HG02623 (cell line): ENCODE results near the gene MACROD1.
"Not testable (repeated sequence)": the region's sequence is repeated elsewhere in the genome, so short reads cannot be mapped to it uniquely, and the experiment has no call there.

Source experiments
- ATAC-seq: cut with Tn5 transposase; IDR thresholded peaks from one replicate; pipeline ENCODE4 v1.9.1; 2021; ENCODE audit warnings: moderate library complexity; ENCODE audit not compliant: unreplicated experiment

MACROD1 gene

DNA sequence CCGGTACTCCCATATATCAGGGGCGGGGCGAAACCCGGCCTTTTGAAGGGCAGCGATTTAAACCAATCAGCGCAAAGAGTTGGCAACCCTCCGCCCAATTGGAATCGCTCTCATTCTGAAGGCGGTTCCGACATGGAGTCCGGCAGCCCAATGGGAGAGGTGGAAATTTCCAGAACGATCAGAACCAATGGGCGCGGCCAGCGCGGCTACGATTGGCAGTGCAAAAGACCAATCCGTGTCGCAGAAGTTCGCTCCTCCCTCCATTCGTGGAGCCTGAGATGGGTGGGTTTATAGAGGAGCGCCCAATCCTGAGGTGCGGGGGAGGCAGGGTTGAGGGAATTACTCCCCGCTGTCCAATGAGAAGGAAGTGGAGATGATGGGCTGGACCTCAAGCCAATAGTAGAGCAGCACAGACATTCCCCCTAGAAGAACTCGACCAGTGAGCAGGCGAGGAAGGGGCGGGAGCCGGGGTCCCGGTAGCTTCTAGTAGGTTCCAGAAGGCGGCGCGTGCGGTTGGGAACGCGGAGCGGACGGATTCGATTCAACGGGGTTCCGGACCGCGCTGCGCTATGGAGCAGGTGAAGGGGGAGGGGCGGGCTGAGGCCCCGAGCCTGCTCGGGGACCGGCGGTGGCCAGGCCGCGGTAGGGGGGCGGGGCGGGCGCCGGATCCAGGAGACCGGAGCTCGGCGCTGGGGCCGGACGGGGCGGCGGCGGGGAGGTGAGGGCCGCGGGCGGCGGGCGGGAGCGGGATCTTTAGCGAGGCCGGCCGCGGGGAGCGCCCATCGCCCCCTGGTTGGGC lies 20.0 kb upstream of the MACROD1 start, which contains the start of gene STIP1:
TSS of gene STIP1 (plus strand) at position 479 of the 799 bp plus-strand sequence. CDS start at position 570, 91 bp downstream.
- peak; percentile 86 for ATAC-seq

DNA sequence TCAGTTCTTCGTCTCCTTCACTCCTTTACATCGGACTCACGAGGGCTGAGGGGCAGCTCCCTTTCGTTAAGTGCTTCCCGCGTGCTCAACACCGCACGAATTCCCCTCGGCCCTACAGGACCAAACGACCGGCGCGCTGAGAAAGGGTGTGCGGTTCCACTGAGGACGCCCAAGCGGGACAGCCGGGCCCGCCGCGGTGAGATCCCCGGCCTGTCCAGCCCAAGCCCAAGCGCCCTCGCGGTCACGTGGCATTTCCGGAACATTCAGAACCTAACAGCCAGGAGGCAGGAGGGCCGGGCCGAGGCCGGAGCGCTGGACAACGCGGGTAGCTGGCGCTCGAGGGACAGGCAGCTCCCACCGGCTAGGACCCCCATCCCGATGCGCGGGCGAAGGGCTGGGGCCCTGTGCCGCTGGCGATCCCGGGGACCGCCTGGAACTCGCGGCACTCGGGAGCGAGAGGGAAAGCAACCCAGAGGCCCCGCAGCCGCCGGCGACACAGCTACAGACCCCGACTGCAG lies 19.3 kb upstream of the MACROD1 start:
- peak; percentile 16 for ATAC-seq

GRCh38 chr11:64183890-64184289 lies 18.0 kb upstream of the MACROD1 start:
- ATAC-seq = no peak

- ATAC-seq = no peak
Observed at GRCh38 chr11:64181506-64182411, 15.8 kb upstream of the MACROD1 start.

- ATAC-seq = no peak
Observed at GRCh38 chr11:64180891-64181290, 15.0 kb upstream of the MACROD1 start.

GRCh38 chr11:64178951-64179639 lies 13.2 kb upstream of the MACROD1 start:
- no peak for ATAC-seq

GRCh38 chr11:64178203-64178602 lies 12.3 kb upstream of the MACROD1 start:
- ATAC-seq = no peak

DNA sequence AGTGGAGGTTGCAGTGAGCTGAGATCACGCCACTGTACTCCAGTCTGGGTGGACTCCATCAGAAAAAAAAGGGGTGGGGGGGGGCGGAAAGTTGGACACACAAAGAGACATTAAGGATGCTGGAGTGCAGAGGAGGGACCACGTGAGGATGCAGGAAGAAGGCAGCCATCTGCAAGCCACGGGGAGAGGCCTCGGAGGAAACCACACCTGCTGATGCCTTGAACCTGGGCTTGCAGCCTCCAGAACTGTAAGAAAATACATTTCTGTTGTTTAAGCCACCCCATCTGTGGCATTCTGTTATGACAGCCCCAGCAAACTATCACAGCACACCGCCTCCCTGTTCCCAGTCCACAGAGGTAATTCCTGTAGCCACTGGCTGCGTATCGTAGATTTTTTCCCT lies 10.8 kb upstream of the MACROD1 start:
- no peak for ATAC-seq

DNA sequence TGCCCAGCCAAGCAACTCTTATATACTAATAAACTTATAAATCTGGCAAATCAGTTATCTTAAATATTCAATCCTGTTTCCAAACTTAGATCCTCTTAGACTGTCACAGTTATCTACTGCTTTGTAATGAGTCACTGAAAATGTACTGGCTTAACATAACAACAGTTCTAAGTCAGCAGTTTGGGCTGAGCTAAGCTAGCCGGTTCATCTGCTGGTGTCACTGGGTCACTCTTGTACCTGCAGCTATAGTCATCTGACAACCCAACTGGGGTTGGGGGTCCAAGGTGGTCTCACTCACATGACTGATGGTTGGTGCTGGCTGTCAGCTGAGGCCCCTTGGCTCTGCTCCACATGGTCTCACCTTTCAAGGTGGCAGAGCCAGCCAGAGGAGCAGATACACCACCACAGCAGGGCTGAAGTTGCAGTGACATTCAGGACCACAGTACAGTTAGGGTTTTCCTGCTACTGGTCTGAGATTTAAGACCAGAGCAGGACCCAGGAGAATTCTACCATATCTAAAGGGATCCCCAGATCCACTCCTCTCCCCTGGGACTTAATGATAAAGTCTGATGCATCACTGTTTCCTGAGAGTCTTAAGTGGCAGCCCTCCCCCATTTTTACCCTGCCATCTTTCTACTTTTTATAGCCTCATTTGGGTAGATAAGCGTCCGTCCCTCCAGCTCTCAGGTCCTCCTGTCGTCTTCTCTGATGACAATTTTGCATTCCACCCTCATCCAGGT lies 7.9 kb upstream of the MACROD1 start:
- ATAC-seq = no peak

GRCh38 chr11:64170419-64170818 lies 4.5 kb upstream of the MACROD1 start:
- ATAC-seq = no peak

DNA sequence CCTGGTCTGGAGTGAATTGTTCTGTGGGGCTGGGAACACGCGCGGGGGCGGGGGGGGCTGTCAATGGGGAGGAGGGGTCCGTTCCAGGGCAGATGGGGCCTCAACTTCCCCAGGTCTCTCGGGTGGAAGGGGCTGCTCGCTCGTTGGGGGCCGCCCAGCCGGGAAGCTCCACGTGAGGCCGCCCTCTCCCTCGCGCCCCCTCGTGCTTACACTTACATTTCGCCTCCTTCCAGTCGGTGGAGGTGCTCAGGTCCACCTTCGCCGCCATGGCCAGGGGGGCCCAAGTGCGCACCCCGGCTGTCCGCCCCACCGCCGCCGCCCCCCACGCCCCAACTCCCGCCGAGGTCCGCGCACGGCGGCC lies 452 bp downstream of the MACROD1 start:
- ATAC-seq = no peak

- ATAC-seq = no peak
Observed at GRCh38 chr11:64164392-64165312, 1.3 kb downstream of the MACROD1 start.

DNA sequence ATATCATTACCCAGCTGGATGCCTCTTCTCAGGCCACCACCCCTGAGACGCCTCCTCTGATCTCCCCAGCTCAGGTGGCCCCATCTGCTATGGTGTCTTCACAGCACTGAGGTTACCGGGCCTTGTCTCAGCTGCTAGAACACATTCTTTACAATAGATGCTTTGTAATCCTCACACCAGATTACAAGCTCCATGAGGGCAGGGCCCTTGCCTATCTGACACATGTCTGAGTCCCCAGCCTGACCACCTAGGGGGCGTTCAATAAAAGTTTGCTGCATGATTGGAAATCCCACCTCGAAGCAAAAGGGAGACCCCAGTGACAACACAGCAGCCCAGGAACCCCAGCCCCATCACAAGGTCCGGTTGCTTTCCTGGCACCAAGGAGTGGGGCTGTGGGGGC lies 2.0 kb downstream of the MACROD1 start:
- ATAC-seq = no peak

- ATAC-seq = not testable (repeated sequence)
Observed at GRCh38 chr11:64162769-64163168, 3.1 kb downstream of the MACROD1 start.

- no peak for ATAC-seq
Observed at GRCh38 chr11:64161037-64161436, 4.9 kb downstream of the MACROD1 start.

DNA sequence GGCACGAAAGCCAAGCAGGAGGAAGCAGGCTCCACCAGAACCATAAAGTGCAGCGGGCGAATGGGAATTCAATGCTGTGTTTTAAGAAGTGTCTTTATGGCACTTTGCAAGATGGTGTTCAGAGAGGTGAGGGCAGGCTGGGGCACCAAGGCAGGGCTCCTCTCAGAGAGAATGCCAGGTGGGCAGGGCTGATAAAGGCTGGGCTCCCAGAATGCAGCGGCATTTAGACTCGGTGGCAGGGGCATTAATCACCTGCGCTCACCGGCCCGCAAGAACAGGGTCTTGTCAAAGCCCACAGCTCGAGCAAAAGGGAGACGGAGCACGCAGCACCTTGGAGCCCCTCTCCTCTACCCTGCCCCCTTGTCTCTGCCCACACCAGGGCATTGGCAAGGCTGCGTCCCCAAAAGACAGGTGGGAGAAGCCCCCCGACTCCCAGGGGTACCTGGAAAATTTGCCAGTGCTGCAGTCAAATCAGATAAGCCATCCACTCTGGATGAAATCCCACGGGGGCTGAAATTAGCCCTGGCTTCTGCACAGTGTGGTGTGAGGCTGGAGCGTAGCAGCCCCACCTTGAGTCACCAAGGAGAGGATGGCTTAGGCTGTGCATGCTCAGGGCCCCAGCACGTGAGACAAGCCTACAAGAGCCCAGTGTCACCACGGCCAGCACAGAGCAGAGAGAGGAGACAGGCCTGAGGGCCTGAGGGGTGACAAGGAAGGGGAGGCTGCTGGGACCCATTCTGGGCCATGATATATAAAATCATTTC lies 8.1 kb downstream of the MACROD1 start:
- no peak for ATAC-seq

- ATAC-seq = no peak
Observed at GRCh38 chr11:64156235-64157011, 9.5 kb downstream of the MACROD1 start.

GRCh38 chr11:64153812-64154211 lies 12.1 kb downstream of the MACROD1 start:
- no peak for ATAC-seq
